Cortex of kidney (tissue), 1 donor: ENCODE data around the gene MGME1.
"Not testable (repeated sequence)": the region's sequence is repeated elsewhere in the genome, so short reads cannot be mapped to it uniquely, and the experiment has no call there.

Experiments
- DNase-seq: peaks from one replicate; lab custom pipeline; 2025; lab: John Stamatoyannopoulos, UW

Gene MGME1

GRCh38 chr20:18020931-18021330, 52.1 kb downstream of the MGME1 start:
- DNase-seq, result no peak

GRCh38 chr20:18024606-18025127, 55.8 kb downstream of the MGME1 start:
- DNase-seq, result no peak

- not testable (repeated sequence) for DNase-seq
Measured at GRCh38 chr20:18027011-18027410, 58.2 kb downstream of the MGME1 start.

GRCh38 chr20:18030020-18030419, 61.2 kb downstream of the MGME1 start:
- no peak for DNase-seq

GRCh38 chr20:18031050-18031449, 62.2 kb downstream of the MGME1 start:
- DNase-seq, result no peak

- no peak for DNase-seq
Measured at GRCh38 chr20:18031888-18032509, 63.2 kb downstream of the MGME1 start.

GRCh38 chr20:18032977-18033892, 64.4 kb downstream of the MGME1 start:
- DNase-seq, result no peak

GRCh38 chr20:18034039-18034438, 65.2 kb downstream of the MGME1 start:
- DNase-seq, result no peak

- DNase-seq, result no peak
Measured at GRCh38 chr20:18039063-18039462, 70.2 kb downstream of the MGME1 start.
